A673 (cell line): ENCODE measurements around the gene NDUFA5.

ENCODE experiments used
- EZH2 ChIP-seq: fragments of 200-600 bp; sonication (generic); IDR thresholded peaks from 2 replicates; pipeline ENCODE4 v1.6.1; 2017; ENCODE audit warnings: borderline replicate concordance, low read depth, mild to moderate bottlenecking, mixed read lengths, antibody characterized with exemption, low read length; ENCODE audit not compliant: poor library complexity, severe bottlenecking
- TF ChIP-seq, protein P1 (sequence below): fragments of 300-800, 200-600 bp; sonication (generic); conservative IDR thresholded peaks from 2 replicates; pipeline ENCODE4 v1.5.1; 2017; ENCODE audit warnings: low read depth, mild to moderate bottlenecking, antibody characterized with exemption, low read length, moderate library complexity, mixed read lengths

DNA sequence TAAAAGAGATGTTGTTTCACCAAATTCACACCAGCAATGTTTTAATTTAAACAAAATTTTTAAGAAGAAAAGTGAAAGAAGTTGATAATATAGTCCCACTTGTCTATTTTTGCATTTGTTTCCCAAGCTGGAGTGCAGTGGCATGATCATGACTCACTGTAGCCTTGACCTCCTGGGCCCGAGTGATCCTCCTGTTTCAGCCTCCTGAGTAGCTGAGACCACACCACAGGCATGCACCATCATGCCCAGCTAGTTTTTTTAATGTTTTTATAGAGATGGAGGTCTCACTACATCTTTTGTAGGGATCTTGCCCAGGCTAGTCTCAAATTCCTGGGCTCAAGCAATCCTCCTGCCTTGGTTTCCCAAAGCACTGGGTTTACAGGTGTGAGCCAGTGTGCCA is 14.1 kb upstream of the NDUFA5 start:
- no peak for TF ChIP-seq EZH2
- TF ChIP-seq, protein P1, sequence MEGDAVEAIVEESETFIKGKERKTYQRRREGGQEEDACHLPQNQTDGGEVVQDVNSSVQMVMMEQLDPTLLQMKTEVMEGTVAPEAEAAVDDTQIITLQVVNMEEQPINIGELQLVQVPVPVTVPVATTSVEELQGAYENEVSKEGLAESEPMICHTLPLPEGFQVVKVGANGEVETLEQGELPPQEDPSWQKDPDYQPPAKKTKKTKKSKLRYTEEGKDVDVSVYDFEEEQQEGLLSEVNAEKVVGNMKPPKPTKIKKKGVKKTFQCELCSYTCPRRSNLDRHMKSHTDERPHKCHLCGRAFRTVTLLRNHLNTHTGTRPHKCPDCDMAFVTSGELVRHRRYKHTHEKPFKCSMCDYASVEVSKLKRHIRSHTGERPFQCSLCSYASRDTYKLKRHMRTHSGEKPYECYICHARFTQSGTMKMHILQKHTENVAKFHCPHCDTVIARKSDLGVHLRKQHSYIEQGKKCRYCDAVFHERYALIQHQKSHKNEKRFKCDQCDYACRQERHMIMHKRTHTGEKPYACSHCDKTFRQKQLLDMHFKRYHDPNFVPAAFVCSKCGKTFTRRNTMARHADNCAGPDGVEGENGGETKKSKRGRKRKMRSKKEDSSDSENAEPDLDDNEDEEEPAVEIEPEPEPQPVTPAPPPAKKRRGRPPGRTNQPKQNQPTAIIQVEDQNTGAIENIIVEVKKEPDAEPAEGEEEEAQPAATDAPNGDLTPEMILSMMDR, result no peak
